ENCODE data around the gene NKG7.

GRCh38 chr19:51399231-51399630, 26.8 kb upstream of the NKG7 start:
- no peak for TF ChIP-seq CTCF (IDR thresholded peaks at IDR 0.05)
- TF ChIP-seq EP300 (IDR thresholded peaks at IDR 0.05), result no peak
